ENCODE measurements around the gene HOXD13.

HOXD13 gene

DNA sequence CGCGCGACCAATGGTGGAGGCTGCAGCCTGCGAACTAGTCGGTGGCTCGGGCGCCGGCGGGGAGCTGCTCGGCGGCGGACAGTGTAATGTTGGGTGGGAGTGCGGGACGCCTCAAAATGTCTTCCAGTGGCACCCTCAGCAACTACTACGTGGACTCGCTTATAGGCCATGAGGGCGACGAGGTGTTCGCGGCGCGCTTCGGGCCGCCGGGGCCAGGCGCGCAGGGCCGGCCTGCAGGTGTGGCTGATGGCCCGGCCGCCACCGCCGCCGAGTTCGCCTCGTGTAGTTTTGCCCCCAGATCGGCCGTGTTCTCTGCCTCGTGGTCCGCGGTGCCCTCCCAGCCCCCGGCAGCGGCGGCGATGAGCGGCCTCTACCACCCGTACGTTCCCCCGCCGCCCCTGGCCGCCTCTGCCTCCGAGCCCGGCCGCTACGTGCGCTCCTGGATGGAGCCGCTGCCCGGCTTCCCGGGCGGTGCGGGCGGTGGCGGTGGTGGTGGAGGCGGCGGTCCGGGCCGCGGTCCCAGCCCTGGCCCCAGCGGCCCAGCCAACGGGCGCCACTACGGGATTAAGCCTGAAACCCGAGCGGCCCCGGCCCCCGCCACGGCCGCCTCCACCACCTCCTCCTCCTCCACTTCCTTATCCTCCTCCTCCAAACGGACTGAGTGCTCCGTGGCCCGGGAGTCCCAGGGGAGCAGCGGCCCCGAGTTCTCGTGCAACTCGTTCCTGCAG lies 30.3 kb downstream of the HOXD13 start, which contains the start of gene HOXD9:
TSS of gene HOXD9 (plus strand) at position 37 of the 728 bp plus-strand sequence. CDS start at position 87, 50 bp downstream.
- DNase-seq: no peak

DNA sequence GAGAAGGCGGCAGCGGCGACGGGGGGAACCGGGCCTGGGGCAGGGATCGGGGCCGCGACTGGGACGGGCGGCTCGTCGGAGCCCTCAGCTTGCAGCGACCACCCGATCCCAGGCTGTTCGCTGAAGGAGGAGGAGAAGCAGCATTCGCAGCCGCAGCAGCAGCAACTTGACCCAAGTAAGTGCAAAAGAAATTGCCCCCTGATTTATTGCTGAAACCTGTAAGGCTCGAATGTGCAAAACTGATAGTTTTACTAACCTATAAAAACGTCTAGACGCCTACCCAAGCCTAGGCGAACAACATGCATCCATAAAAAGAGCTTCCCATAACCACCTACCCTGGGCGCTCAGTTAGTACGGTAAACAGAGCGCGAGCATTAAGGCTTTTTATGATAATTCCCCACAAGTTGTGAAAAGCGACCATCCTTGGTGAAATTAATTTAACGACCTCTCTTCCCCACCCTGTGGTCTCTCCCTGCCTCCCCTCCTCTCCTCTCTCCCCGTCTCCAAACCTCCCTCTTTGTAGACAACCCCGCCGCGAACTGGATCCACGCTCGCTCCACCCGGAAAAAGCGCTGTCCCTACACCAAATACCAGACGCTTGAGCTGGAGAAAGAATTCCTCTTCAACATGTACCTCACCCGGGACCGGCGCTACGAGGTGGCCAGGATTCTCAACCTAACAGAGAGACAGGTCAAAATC lies 31.0 kb downstream of the HOXD13 start:
- DNase-seq: no peak

DNA sequence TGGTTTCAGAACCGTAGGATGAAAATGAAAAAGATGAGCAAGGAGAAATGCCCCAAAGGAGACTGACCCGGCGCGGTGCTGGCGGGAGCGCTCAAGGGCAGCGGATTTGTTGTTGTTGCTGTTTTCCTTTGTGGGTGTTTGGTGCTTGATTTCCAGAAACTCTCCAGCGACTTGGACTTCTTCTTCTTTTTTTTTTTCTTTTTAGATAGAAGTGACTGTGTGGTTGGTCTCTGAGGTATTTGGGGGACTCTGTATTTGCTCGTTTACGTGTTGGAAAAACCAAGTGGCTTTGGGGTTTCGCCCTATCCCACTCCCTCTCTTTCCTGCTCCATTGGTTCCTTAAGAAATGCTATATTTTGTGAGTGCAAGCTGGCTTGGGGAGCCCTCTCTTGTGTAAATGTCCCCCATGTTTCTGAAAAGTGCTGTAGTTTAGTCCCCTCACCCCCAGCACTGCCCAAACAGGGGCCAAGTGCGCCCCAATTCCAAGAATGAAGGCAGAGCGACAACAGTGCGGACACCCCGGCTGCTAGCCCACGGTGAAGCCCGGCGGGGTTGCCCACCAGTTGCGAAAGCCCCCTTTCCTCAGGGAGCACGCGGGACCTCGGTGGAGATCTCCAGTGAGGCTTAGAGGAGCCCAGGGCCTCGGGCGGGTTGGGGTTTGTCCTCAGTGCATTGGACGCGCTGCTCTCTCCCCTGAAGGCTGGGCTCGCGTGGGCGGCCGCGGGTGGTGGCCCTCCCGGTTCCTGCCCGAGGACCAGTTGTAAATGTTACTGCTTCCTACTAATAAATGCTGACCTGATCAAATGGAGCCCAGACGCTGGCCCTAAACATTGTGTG lies 31.8 kb downstream of the HOXD13 start:
- no peak for DNase-seq

DNA sequence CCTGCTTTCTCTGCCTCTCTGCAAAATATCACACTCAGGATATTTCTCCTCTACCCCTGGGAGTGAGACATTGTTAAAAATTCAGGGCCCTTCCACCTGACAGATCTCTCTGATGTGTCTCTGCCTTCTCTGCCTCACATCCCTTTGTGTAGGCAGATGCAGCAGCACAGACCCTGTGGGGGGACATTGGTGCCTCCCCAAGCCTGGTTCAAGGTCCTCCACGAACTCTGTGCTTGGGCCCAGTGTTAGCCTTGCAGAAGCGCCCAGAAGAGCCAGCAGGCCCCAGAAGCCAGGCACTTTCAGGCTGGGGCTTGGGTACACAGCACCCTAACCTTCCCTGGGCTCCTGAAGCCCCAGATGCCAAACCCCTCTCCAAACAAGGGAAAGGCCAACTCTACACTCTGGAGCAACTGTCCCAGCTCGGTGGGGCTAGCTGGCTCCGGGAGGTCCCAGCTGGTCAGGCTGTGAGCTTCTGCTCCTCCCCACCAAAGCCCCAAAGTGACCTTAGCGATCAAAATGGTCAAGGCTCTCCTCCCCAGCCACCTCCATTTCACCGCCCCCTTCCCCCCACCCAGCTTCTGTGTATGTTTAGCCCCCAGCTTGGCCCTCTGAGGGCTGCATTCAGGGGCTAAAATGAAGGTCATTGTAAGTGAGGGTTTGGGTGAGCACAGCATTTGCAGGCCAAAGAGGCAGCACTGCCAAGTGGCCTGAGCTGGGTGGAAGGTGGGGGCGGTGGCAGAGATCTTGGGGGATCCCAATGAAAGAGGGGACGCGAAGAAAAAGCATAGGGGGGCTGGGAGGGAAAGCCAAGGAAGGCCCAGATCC lies 32.6 kb downstream of the HOXD13 start:
- no peak for DNase-seq

DNA sequence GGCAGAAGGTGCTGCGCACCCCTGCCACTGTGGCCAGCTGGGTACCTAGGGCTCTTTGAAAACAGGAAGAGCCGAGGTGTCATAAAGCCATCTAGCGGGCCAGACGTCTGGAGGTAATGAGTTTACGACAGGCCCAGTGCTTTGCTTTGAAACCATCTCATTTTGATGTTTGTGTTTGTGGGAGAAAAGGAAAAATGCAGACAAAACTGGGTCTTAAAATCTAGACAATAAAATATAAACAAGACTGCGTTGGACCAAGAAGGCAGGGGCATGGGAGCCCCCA lies 33.2 kb downstream of the HOXD13 start:
- DNase-seq: no peak

DNA sequence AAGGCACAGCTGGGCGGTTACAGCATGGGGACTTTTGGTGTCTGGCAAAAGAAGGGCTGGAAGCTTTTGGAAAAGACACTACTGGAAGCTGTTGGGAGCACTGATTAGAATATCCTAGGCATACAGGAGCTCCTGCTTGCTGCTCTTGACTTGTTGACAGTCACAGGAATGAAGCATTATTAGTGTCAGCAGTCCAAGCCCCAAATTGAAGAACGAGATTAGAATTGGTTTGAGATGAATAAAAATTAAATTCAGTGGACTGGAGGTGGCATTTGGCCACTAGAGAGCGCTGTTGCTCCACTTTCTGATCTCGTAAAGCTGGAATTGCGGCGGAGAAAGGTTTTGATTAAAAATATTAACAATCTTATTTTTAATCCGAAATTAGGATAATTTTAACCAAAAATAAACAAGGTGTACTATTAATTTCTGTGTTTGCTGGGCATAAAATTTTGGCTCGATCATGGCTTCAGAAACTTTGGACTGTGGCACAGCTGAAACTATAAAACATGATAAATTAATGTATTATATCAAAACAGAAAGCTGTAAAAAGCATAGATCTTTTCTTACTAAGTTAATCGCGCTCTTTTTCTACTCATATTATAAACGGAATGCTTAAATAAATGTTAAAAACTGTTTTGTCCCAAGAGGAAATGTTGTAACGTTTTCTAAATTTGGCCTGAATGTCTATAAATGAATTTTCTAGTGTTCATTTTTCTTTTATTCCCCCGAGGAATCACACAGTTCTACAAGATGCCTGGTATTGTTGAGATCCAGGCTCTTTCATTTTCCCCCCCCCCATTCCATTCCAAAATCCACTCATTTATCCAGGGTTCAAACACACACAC lies 34.6 kb downstream of the HOXD13 start:
- DNase-seq: peak; percentile 74

DNA sequence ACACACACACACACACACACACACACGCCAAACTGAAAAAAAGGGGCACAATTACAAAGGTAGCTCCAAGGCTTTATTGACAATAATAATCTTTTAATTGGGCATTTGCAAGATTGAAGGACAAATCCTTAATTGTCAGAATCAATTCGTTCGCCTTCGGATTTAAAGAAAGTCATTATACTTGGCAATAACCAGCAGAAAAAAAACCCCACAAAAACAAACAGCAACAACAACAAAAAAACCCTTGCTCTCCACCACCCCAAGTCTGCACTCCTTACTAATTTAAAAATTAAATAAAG lies 35.2 kb downstream of the HOXD13 start:
- DNase-seq: no peak

DNA sequence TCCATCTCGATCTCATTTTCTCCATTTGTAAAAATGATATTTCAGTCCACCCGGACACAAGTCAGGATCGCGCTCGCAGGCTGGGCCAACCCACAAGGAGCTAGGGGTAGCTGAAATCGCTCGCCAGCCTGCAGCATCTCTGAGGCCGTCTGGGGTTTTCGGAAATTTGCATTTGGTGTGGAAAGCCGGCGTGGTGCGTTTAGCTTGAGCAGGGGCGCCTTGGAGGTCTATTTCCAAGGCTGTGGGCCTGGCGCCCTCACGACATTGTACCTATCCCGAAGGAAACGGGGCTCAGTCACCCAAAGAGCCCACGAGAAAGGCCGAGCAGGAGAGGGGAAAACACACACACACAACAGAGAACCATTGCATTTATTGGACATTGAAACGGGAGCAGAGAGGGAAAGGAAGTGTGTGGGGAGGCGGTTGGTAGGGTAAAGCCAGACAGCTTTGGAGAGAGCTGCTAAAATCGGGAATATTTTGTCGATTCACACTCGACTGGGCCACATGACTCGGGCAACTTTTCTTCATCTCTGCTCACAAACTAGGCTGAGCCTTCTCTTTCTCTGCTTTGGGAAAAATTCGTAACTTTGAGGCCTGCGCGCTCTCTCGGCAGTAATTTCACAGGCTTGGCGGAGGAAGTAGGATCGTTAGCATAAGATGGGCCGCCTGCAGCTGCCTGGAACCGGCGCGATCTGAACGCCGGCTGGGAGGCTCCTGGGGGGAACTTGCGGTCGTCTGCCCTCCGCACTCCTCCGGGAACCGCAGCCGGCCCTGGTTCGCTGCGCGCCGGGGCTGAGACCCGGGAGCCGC lies 35.9 kb downstream of the HOXD13 start:
- DNase-seq: no peak

DNA sequence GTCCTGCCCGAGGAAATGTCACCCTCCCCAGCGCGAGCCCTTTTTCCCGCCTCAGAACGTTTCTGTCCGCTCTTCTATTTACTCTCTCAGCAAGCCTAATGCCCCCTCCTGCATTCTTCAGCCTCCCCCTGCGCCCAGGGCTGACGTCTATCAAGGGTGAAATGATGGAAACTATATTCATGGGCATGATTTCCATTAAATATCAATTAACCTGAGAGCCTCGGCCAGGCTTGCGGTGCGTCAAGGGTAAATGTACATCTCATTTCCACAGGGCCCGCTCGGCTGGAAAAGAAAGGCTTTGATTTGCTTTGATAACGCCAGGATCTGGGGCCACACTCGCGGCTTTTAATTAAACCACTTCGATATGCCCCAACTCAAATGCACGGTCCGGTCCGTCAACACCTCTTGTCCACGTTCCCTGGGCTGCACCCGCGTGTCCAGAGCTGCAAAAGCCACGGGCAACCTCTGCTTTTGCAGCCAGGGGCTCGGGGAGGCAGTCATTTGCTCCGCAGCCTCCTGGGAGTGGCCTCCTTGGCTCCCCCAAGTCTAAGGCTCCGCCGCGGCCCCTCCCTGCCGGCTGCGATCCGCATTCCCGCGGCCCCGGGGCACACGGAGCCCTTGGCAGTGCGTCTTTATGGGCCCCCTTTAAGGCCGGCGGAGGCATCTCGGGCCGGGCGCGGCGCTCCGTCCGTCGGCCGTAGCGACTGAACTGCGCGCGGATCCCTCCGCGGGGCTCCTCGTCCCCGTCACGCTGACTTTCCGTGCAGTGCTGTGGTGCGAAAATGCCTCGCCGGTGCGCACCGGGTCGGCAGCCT lies 36.7 kb downstream of the HOXD13 start, which contains the start of gene HOXD8:
TSS of gene HOXD8 (plus strand) at position 724 of the 815 bp plus-strand sequence. CDS start 662 bp downstream, outside the sequence.
- no peak for DNase-seq

DNA sequence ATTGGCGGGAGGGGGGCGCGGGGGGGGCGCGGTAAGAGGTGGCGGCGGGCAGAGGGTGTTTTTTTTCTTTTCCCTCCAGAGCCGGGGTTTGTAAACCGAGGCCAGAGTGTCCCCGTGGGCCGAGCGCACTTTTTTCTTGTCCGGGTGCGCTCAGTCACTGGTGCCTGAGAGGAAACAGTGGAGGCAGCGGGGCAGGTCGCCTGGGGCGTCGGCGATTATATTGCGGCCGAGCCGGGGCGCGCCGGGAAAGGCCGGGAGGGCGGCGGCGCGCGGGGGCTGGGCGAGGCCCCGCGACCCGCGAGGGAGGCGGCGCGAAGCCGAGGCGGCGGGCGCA lies 37.3 kb downstream of the HOXD13 start:
- DNase-seq: no peak

DNA sequence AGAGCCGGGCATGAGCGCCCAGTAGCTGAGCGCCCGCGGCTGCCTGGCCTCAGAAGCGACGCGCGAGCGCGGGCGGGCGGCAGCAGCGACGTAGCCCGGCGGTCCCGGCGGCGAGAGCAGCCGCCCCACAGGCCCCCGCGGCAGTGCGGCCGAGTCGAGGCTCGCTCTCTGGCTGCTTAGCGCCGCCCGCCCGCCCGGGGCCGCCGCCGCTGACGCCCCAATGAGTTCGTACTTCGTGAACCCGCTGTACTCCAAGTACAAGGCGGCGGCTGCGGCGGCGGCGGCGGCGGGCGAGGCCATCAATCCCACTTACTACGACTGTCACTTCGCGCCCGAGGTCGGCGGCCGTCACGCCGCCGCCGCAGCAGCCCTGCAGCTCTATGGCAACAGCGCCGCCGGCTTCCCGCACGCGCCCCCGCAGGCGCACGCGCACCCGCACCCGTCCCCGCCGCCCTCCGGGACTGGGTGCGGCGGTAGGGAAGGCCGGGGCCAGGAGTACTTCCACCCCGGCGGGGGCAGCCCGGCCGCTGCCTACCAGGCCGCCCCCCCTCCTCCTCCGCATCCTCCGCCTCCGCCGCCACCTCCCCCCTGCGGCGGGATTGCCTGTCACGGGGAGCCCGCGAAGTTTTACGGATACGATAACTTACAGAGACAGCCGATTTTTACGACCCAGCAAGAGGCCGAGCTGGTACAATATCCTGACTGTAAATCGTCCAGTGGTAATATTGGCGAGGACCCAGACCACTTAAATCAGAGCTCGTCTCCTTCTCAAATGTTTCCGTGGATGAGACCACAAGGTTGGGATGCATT lies 37.8 kb downstream of the HOXD13 start:
- DNase-seq: no peak

DNA sequence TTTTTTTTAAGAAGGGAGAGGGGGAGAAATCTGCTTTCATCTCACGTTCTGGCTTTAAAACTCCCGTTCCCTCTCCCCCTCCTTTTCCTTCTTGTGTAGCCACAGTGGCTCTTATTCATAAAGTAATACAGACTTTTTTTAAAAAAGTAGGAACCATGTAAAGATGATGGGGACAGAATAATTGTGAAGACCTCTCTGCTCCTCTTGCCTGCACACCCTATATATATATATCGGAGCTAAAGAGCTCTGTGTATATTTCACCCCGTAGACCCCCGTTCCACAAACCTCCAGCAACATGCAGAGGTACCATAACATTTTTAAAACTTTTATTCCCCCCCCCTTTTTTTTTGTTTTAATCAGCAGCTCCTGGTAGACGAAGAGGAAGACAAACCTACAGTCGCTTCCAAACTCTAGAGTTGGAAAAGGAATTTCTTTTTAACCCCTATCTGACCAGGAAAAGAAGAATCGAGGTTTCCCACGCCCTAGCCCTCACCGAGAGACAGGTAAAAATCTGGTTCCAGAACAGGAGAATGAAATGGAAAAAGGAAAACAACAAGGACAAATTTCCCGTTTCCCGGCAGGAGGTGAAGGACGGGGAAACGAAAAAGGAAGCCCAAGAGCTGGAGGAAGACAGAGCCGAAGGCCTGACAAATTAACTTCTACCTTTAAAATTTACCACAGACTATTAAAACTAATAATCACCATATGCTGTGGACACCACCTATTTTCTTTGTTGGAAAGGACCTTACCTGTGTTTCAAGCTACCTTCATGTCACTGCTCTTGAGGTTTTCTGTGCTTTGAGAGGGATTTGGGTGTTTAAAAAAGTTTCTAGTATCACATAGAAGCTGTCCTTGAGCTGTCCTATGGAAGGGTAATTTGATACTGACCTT lies 38.7 kb downstream of the HOXD13 start:
- DNase-seq: no peak

DNA sequence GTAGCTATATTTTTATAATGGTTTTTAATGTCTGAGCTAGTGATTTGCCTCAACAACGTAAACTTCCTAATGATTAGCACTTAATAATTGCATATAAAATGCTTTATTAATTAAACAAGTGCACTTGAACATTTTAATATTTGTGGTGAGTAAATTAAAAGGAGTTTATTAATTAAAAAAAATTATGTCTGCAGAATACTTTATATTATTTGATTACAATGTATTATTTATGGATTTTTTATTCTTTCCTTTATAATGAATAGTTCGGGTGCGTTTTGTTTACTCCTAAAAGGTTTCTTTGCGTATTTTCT lies 39.3 kb downstream of the HOXD13 start:
- no peak for DNase-seq

DNA sequence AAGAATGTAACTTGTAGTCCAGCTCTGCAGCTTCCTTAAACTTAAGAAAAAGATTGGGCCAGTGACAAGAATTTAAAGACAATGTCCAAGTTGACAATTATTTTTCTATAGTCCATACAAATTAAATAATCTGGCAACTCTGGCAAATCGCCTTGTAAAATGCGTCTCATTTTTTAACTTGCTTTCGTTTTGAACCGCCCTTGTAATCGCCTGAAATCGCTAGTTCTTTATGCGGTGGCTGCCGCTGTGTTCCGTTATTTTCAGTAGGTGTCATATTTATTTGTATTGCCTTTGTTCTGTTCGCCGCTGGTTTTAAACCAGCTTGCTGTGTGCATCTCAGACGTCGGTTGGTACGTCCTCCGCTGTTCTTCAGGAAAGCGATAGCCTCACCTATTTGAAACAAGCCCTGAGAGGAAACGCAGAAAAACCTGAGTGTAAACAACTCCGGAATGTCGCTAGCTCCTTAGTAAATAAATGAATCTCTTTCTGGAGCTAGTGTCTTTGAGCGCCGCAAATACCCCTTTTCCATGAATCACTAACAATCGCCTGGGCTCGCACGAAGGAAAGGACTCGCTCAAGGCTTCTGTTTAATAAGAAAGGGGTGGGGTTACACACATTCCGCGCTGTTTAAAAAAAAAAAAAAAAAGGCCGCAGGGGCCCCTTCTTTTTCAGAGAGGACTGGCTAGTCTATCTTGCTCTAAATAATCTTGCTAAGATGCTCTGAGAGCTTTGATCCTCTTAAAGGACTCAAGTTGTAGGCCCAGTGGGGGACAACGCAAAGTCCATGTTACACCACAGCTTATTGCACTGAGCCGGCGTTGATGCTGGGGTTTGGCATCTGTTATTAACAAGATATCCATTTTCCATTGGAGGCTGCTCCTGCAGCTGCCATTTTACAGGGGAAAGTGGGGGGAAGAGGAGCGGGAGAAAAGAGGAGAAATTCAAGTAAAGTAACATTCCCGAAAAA lies 40.0 kb downstream of the HOXD13 start:
- DNase-seq: no peak

DNA sequence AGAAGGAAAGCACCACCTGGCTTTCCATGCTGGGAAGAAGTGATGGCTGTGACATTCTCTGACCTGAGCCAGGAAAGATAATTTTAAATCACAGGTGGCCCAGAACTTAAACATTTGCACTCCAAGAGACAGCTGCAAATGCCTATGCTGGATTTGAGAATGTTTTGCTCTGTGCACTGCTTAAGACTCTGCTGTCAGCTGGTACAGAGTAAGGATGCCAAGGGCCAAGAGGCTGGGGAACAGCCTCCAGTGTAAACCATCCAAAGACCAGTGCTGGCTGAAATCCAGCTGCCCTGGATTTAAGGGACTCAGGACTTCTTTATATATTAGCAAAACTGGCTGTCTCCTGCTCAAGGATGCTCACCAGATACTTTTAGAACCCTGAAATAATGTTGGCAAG lies 40.9 kb downstream of the HOXD13 start:
- DNase-seq: no peak

DNA sequence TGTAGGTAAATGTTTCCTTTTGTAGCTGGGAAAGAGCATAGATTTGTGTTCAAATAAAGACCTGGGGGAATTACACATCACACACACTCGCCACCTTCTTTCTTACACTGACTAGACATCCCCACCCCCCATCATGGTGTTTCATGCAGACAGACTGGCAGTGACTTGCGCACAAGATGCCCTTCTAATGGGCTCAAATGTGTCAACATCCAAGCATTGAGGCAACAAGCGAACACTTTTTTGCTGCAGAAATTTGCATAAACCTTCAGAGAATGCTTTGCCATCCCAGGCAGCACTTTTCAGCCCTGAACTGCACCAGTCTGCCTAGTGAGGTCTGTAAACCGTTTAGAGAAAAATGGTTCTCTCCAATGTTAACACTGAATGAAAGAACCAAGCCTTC lies 41.5 kb downstream of the HOXD13 start:
- DNase-seq: no peak

DNA sequence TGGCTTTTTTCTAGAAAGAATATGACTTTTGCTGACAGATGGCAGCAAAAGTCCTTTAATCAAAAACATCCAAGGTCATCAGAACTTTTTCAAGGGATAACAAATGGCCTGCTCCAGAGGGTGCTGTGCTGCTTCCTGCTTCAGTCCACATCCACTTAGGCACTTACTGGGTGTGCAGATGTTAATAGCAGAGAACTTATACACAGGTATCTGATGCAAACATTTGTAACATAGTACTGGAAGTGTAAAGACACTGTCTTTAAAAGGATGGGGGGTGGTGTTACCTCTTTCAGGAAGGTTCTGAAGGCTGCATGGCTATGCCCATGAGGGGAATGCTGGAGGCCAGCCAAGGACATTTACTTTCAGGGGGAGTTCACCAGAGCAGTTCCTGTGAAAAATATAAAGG lies 42.5 kb downstream of the HOXD13 start:
- DNase-seq: no peak
